ENCODE results near the gene ASCC1.
"Not testable (repeated sequence)": the region's sequence is repeated elsewhere in the genome, so short reads cannot be mapped to it uniquely, and the experiment has no call there.

ASCC1 gene

DNA sequence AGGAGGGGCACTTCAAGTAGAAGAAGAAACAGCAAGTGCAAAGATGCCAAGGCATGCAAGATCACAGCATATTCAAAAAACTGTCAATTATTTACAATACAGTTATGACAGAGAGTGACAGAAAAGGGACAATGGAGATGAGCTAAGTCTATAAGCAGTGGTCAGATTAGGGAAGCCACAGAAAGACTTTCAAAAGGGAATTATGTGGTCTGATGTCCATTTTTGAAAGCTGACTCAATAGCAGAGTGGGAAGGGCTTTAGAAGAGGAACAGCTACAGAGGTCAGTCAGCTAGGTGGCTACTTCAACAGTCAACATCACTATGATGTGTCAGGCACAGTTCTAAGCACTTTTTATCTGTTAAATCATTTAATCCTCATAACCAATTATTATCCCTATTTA lies 82.6 kb downstream of the ASCC1 start:
- in situ Hi-C loops (cut with MboI; ENCODE audit: low sequenced_read_pairs), result loop anchor here (10.0 kb wide), 1 partner anchor 191 kb away; no protein-coding TSS in a partner anchor

DNA sequence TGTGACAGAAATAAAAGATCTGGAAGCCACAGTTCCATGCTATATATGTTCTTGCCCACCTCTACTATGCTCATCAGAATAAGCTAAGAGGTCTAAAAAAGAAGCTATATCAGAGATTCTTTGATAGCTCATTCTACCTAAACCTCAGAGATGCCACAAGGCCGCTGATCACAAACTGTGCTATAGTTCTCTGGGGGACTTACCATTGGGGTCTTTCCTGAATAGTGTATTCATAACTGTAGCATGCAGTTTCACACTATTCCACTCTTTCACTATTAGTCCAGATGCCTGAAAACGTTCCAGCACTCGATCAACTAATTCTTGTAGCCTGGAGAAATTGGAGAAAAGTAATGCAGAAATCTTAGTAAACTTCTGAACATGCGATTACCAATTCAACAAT lies 83.2 kb downstream of the ASCC1 start:
- in situ Hi-C loops (cut with MboI; ENCODE audit: low sequenced_read_pairs), result loop anchor here (10.0 kb wide), 1 partner anchor 192 kb away; no protein-coding TSS in a partner anchor

DNA sequence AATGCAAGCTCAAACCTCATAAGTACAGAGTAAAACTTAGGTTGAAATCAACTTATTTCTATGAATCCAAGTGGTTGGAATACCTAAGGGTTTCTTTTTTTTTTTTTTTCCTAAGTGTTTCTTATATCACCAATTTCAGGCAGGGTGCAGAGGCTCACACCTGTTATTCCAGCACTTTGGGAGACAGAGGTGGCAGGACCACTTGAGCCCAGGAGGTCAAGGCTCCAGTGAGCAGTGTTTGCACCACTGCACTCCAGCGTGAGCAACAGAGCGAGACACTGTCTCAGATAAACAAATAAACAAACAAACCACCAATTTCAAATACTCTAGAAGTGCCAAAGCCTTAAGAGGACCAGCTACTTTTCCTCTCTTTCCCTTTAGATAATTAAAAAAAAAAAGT lies 88.5 kb downstream of the ASCC1 start:
- in situ Hi-C loops (cut with MboI; ENCODE audit: low sequenced_read_pairs), result no loop called here

DNA sequence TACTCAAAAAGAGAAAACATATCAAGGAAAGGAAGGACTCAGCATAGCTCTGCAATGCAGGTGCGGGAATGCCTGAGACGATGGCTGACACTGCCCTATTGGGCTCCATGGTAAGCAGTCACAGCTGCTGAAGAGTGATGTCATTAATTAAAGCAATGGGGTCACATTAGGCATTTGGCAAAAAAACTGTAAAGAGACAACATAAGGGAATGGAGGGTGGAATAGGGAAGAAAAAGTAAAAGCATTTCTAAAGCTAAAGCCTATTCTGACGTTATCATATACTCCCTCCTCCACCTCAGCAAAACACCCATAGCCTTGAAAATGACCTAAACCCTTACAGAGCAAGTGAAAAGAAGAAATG lies 89.2 kb downstream of the ASCC1 start:
- in situ Hi-C loops (cut with MboI; ENCODE audit: low sequenced_read_pairs), result no loop called here

DNA sequence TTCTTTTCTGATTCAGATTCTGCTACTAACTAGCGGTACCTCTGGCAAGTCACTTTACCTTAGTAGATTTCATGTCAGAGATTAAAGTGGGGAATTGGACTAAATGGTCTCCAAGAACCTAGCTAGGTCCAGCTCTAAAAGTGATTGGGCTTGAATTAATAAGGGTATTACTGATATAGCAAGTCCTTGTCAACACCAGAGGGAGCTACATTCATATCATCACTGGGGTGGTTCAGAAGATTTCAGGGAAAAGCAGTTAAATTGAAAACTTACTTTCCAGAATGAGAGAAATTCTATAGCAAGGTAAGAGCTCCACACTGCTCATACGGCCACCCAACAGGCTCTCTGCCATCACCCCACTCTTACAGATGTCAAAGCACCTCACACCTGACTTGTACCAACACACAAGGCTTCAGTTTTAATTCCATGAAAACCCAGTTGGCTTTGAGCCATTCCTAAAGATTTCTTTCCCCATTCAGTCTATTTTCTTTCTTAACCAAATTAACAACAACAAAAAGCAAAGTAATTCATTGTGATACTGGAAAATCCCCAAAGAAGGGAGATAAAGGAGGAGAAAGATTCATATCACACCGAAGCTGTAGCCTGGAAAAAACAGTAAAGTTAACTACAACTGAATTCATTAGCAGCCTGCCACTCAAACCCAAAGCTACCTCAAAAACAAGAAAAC lies 89.7 kb downstream of the ASCC1 start:
- in situ Hi-C loops (cut with MboI; ENCODE audit: low sequenced_read_pairs), result no loop called here

DNA sequence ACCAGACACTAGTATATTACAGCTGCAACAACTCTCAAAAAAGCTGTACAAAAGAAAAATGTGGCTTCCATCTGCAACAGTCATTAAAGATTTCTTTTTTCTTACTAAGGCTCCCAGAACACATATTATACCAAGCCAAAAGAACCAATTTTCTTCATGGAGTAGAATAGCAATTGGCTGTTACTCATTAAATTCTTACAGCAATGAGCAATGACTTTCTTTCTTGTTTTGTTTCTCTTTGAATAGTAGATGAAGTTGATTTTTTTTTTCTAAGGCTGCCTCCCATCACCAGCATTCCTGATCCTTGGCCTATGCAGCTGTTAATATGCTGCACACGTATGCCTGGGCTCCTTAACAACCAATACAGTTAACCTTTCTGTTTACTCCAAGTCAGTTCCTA lies 91.1 kb downstream of the ASCC1 start:
- in situ Hi-C loops (cut with MboI; ENCODE audit: low sequenced_read_pairs), result no loop called here

DNA sequence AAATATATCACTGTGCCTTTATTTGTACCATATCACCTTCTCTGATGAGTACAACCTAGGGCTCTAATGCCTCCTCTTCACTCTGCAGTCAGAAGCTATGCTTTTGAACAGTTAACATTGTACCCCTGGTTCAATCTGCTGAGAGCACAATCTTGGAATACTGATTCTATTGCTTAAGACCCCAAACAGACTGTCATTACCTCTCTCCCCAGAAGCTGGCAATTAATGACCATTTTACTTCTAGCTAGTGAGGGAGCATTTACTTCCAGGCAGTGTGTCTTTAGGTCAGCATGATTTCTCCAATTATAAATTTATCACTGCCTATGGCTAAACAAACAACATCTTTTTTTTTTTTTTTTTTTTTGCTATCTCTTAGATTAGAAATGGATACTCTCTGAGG lies 91.7 kb downstream of the ASCC1 start:
- in situ Hi-C loops (cut with MboI; ENCODE audit: low sequenced_read_pairs), result no loop called here

DNA sequence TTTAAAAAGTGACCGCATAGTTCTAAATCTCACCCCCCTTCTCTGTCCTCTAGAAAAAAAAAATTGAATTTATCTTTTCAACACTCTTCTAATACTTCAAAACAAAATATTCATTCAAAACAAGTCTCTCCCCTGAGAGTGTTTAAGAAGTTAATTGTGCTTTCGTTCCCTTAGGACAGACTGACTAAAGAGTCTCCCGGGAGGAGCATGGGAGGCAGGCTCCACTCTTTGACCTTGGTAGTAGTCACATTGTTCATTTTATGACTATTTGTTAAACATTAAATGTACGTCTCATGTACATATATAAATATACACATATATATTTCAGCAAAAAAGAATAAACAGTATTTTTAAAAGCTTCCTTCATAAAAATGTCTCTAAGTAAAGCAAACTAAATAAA lies 92.5 kb downstream of the ASCC1 start:
- in situ Hi-C loops (cut with MboI; ENCODE audit: low sequenced_read_pairs), result no loop called here

DNA sequence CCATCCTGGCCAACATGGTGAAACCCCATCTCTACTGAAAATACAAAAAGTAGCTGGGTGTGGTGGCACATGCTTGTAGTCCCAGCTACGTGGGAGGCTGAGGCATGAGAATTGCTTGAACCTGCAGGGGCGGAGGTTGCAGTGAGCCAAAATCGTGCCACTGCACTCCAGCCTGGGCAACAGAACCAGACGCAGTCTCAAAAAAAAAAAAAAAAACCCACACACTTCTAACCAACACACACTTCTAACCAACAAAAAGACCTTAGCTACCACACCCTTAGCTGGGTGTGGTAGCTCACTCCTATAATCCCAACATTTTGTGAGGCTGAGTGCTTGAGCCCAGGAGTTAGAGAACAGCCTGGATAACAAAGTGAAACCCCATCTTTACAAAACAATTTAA lies 93.9 kb downstream of the ASCC1 start:
- in situ Hi-C loops (cut with MboI; ENCODE audit: low sequenced_read_pairs), result no loop called here

DNA sequence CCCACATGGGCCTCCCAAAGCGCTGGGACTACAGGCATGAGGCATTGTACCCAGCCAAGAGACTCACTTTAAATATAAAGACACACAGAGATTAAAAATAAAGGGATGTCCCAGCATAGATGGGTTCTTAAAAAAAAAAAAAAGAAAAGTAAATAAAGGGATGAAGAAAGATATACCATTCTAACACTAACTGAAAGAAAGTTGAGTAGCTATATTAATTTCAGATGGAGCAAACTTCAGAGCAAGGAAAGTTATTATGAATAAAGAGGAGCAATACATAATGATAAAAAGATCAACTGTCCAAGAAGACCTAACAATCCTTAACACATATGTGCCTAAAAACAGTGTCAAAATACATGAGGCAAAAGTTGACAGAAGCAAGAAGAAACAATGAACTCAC lies 94.7 kb downstream of the ASCC1 start:
- in situ Hi-C loops (cut with MboI; ENCODE audit: low sequenced_read_pairs), result no loop called here

DNA sequence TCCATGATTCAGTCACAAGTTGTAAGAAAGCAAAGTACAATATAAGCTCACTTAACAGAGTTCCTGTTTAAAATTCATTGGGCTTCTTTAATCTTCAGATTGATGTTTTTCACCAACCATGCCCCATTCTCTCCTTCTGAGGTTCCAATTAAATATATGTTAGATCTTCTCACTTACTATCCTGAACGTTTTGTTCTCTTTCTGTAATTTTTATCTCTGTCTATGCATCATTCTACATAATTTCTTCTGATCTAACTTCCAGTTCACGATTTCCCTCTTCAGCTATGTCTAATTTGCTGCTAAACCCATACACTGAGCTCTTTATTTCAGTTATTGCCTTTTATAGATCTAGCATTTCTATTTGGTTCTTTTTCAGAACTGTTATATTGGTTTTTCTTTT lies 99.7 kb downstream of the ASCC1 start:
- in situ Hi-C loops (cut with MboI; ENCODE audit: low sequenced_read_pairs), result no loop called here

DNA sequence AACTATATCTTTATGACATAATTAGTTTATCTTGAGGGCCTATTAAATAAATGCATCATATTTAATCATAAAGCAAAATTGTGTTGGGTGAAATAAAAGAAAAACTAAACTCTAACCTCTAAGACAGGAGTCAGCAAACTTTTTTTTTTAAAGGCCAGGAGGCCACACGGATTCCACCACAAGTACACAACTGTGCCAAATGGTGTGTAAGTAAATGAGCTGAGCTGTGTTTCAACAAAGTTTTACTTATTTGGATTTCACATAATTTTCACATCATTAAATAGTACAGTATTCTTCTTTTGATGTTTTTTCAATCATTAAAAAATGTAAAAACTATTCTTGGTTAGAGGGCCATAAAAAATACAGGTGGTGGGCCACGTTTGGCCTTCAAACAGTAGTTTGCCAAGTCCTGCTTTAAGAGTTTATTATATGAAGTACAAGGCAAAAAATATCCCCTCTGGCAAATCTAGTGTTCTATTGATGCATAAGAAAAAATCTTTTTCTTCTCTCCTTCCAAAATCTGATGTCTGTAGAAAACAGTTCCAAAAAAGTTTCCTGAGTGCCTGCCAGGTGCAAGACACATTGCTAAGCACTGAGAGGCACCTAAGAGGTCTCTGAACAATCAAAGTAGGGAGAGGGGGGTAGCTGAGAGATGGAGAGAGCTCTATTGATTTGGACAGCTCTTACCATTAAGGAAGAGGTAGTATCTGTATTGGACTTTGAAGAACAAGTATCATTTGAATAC lies 101.2 kb downstream of the ASCC1 start:
- in situ Hi-C loops (cut with MboI; ENCODE audit: low sequenced_read_pairs), result no loop called here

DNA sequence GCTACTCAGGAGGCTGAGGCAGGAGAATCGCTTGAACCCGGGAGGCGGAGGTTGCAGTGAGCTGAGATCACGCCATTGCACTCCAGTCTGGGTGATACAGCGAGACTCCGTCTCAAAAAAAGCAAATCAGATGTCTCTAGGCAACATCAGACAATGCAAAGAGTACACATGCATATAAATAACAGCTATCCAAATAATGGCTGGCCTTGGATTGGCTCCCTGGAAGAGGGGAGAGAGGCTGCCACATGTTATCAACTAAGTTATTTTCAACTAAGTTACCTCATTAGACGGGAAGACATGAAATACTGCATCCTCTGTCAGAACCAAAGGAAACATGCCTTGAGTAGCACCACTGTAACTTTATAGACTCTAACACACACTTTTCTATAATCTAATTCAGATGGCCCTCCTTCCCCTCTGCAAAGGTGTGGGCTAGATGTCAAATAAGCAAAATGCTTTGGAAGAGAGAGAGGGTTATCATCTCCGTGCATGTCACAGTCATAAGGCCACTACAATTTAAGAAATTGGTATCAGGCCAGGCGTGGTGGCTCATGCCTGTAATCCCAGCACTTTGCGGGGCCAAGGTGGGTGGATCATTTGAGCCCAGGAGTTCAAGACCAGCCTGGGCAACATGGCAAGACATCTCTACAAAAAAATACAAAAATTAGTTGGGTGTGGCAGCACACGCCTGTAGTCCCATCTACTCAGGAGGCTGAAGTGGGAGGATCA lies 105.2 kb downstream of the ASCC1 start:
- in situ Hi-C loops (cut with MboI; ENCODE audit: low sequenced_read_pairs), result no loop called here

DNA sequence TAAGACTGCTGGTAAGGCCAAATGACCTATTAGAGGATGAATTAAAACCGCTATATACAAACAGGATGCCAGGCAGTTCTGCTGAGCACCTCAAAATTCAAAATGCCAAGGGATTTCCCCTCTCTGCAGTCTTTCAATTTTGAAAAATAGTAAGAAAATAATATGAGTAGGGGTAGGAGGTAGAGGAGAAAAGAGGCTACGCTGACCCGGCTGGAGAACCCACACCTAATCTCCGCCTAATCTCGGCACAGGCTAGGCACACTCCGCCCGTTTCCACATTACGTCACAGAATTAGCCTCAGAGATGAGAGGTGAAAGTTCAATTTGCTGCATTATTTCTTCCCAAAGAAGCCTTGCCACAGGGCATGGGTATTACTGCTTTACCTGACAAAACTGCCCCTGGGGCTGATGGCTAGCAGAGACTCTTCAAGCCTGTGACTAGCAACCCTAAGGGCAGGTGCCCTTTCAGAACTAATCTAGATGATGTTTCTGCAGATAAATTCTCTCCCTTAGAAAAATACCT lies 106.4 kb downstream of the ASCC1 start:
- in situ Hi-C loops (cut with MboI; ENCODE audit: low sequenced_read_pairs), result no loop called here

DNA sequence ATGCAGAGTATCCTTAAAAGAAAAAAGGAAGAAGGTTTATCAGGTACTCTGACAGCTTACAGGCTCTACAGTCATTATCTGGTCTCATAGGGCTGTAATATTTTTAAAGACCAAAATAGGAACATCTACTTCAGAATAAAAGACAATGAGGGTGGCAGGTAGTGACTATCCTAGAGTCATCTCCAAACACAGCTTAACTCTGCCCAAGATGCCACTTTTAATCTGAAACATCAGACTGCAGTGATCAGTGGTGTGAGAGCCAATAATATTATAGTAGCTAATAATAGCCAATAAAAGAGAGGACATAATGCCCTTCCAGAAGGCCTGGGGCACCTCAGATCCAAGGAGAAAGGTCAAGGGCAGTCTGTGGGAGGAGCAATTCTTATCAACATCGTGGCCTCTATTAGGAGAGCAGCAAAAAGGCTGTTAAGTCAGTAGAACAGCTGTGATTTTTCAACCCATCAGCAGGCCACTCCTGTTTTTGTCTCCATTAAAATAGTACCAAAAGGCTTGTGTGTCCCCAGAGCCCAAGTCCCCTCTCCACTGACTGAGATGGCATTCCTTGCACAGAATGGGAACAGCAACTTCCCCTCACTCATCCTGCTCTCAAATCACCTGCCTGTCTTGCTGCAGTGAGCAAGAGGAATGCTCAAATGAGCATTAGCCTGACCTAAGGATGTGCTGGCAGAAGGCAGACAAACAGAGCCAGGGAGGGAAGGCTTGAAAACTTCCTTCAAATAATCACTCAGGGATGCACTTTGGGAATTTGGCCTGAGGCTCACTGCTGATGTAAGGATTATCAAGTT lies 107.0 kb downstream of the ASCC1 start:
- in situ Hi-C loops (cut with MboI; ENCODE audit: low sequenced_read_pairs), result no loop called here

DNA sequence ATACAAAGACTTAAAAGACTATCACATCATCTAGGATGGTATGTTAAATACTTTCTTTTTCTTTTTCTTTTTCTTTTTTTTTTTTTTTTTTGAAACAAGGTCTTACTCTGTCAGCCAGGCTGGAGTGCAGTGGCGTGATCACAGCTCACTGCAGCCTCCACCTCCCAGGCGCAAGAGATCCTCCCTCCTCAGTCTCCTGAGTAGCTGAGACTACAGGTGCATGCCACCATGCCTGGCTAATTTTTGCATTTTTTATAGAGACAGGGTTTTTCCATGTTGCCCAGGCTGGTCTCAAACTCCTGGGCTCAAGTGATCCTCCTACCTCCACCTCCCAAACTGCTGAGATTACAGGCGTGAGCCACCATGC lies 108.1 kb downstream of the ASCC1 start:
- in situ Hi-C loops (cut with MboI; ENCODE audit: low sequenced_read_pairs), result not testable (repeated sequence)

DNA sequence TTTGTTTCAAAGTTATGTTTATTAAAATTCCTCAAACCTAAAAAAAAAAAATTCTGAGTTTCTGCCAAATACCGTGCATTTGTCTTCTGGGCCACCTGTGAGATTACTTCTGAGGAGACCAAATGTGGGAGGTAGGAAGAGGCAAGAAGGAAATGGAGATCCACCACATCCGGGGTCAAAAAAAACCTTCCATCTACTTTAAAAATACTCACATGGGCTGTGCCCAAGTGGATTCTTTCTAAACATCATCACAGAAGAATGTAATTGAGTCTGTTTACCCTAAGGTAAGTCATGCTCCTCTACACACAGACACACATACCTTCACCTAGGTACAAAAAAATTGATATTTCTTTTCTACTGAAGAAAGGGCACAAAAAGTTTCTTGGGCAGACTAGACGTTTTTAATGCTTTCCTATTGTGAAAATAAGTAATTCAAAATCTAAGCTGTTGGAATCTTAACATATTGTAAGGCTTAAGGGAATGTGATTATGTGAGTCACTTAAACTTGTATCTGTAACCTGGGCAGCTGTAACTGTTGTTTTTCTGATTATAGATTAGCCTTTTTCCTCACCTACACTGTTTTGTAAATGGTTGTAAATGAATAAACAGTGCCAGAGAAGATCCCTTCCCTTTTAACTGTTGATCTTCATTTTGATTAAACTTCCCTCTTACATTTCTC lies 108.6 kb downstream of the ASCC1 start:
- in situ Hi-C loops (cut with MboI; ENCODE audit: low sequenced_read_pairs), result no loop called here

DNA sequence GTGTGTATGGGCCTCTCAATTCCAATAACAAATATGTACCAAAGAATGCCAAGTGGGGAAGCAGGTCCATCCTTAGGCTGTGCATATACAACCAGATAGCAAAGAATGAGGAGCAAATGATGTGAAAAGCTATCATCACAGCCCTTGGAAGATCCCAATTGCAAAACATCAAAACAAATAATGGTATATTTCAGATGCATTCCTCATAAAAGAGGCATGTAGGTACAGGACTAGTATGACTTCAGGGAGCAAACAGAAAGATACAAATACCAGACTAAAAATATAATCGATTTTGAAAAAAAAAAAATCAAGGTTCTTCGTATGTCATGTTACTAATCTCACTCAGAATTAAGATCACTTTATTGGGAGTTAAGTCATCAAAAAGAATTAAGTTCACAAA lies 109.2 kb downstream of the ASCC1 start:
- in situ Hi-C loops (cut with MboI; ENCODE audit: low sequenced_read_pairs), result no loop called here

DNA sequence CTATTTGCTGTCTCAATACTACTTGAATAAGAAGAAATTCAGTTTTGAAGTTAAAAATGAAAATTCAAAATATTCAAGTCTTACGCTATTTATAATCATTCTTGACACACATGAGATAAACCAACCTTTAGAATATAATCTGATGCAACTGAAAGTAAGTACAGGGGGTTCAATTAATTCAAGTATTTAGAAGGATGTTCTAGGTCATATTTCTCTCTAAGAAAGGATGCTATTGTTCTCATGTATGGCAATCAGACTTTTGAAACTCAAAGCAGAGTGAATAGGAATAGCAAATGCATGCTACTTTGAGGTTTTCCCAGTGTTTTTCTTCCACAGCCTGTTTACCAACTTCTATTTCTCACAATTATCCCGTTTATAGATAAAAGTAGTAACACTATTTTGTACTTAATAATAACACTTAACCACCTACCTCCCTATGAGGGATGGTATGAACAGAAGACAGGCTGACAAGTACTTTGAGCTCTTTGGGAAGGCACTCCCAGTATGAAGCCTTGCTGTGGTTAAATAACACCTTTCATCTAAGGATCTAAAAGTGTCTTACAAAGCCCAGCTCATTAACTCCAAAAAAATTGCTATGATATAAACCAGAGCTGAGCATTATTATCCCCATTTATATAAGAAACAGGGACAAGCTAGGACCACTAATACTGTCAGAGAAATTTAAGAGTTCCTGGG lies 109.8 kb downstream of the ASCC1 start:
- in situ Hi-C loops (cut with MboI; ENCODE audit: low sequenced_read_pairs), result no loop called here

DNA sequence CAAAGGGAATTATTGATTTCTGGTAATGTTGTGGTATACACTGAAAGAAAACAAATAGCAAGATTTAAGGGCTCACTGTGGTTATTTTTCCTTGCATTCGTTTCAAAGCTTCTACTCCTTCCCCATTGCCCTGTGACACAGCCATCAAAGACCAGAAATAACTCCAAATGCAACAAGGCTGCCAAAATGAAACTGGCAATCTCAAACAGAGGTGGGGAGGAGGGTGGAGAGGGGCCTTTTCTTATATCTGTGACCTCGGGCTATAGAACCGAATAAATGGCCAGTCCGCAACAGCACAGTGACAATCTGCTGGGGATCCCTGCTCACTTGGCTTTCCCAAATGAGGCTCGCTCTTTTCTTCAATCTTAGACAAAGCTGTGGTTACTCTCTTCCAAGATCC lies 110.4 kb downstream of the ASCC1 start:
- in situ Hi-C loops (cut with MboI; ENCODE audit: low sequenced_read_pairs), result no loop called here
